Adipocyte (in vitro differentiated cells): ENCODE measurements around the gene PSPH.
"Not testable (repeated sequence)": the region's sequence is repeated elsewhere in the genome, so short reads cannot be mapped to it uniquely, and the experiment has no call there.

ENCODE experiments used
- DNase-seq: peaks from one replicate; pipeline ENCODE4 v3.0.0-alpha.2; 2015; ENCODE audit warnings: low read depth
- H3K27me3 ChIP-seq: replicated peaks from 2 replicates; pipeline ENCODE4 v1.7.0; 2013; ENCODE audit warnings: mild to moderate bottlenecking, low read length, moderate library complexity; ENCODE audit not compliant: control insufficient read depth, insufficient read depth
- H3K36me3 ChIP-seq: 2 replicates; pipeline ENCODE4 v1.7.0; 2013; ENCODE audit warnings: low read length, mild to moderate bottlenecking, moderate library complexity; ENCODE audit not compliant: control insufficient read depth, insufficient read depth, severe bottlenecking
- H3K4me1 ChIP-seq: 2 replicates; pipeline ENCODE4 v1.7.0; 2013; ENCODE audit warnings: mild to moderate bottlenecking, low read length, moderate library complexity; ENCODE audit not compliant: control insufficient read depth, insufficient read depth
- H3K4me3 ChIP-seq: 2 replicates; pipeline ENCODE4 v1.7.0; 2013; ENCODE audit warnings: mild to moderate bottlenecking, low read length, moderate library complexity
- H3K9ac ChIP-seq: 2 replicates; pipeline ENCODE4 v1.7.0; 2013; ENCODE audit warnings: mild to moderate bottlenecking, low read length, moderate library complexity
- H3K9me3 ChIP-seq: 2 replicates; pipeline ENCODE4 v1.7.0; 2013; ENCODE audit warnings: mild to moderate bottlenecking, low read length, moderate library complexity; ENCODE audit not compliant: control insufficient read depth

The PSPH gene

GRCh38 chr7:56081626-56082340 is 30.5 kb upstream of the PSPH start:
- Histone ChIP-seq H3K9me3 (no peaks in the 10 kb centered on the region), H3K27me3 (no peaks in the 10 kb centered on the region), H3K36me3 (peaks cover 56% of the 10 kb centered on the region), H3K4me3 (no peak overlapping the region), H3K9ac (no peak overlapping the region), H3K4me1 (peaks cover 24% of the 10 kb centered on the region)
- no peak for DNase-seq

GRCh38 chr7:56080726-56081435 is 29.6 kb upstream of the PSPH start:
- not testable (repeated sequence) for H3K4me3 ChIP-seq, H3K9ac ChIP-seq, DNase-seq, H3K9me3 ChIP-seq, H3K27me3 ChIP-seq
- peaks cover 49% of the 10 kb centered on the region for H3K36me3 ChIP-seq
- peaks cover 31% of the 10 kb centered on the region for H3K4me1 ChIP-seq

- DNase-seq, result peak; percentile 86
- H3K4me3 ChIP-seq, result no peak overlapping the region
These were observed 28.4 kb upstream of the PSPH start for GRCh38 chr7:56079450-56080185.

GRCh38 chr7:56078196-56078595 is 27.0 kb upstream of the PSPH start:
- Histone ChIP-seq H3K4me3 (no peak overlapping the region), H3K4me1 (peaks cover 26% of the 10 kb centered on the region), H3K9ac (no peak overlapping the region), H3K36me3 (peaks cover 33% of the 10 kb centered on the region), H3K27me3 (no peaks in the 10 kb centered on the region), H3K9me3 (no peaks in the 10 kb centered on the region)
- DNase-seq, result no peak

More at GRCh38 chr7:56079450-56080185, 28.4 kb upstream of the PSPH start:
- Histone ChIP-seq H3K27me3 (no peaks in the 10 kb centered on the region), H3K4me1 (peaks cover 31% of the 10 kb centered on the region), H3K9ac (peak overlapping the region; percentile 69), H3K36me3 (peaks cover 37% of the 10 kb centered on the region), H3K9me3 (no peaks in the 10 kb centered on the region)

- H3K27me3 ChIP-seq, result no peaks in the 10 kb centered on the region
- H3K36me3 ChIP-seq, result peaks cover 38% of the 10 kb centered on the region
- H3K4me1 ChIP-seq, result peaks cover 25% of the 10 kb centered on the region
- no peak overlapping the region for H3K9ac ChIP-seq
- H3K9me3 ChIP-seq, result no peaks in the 10 kb centered on the region
- H3K4me3 ChIP-seq, result no peak overlapping the region
- DNase-seq, result no peak
These were observed 26.4 kb upstream of the PSPH start for GRCh38 chr7:56077681-56078080.

GRCh38 chr7:56074371-56074791 is 23.1 kb upstream of the PSPH start:
- no peak overlapping the region for H3K9ac ChIP-seq
- H3K4me3 ChIP-seq, result no peak overlapping the region
- no peaks in the 10 kb centered on the region for H3K27me3 ChIP-seq
- no peaks in the 10 kb centered on the region for H3K9me3 ChIP-seq
- peaks cover 17% of the 10 kb centered on the region for H3K4me1 ChIP-seq
- peak; percentile 93 for DNase-seq
- H3K36me3 ChIP-seq, result peaks cover 35% of the 10 kb centered on the region

GRCh38 chr7:56066376-56066775 is 15.1 kb upstream of the PSPH start:
- DNase-seq, result not testable (repeated sequence)
- H3K36me3 ChIP-seq, result peaks cover 55% of the 10 kb centered on the region

GRCh38 chr7:56063882-56064625 is 12.8 kb upstream of the PSPH start, which contains the start of gene SUMF2:
SUMF2 (plus strand) TSS chr7:56064286; CDS start chr7:56064312, 26 bp downstream.
- Histone ChIP-seq H3K36me3 (peaks cover 56% of the 10 kb centered on the region), H3K9ac (peak within 1 kb of the TSS; percentile 98), H3K27me3 (no peaks in the 10 kb centered on the region), H3K4me3 (peak within 1 kb of the TSS; percentile 98), H3K4me1 (peaks cover 31% of the 10 kb centered on the region), H3K9me3 (no peaks in the 10 kb centered on the region)
- peak; percentile 97 for DNase-seq

More at GRCh38 chr7:56066376-56066775, 15.1 kb upstream of the PSPH start:
- not testable (repeated sequence) for H3K4me3 ChIP-seq, H3K27me3 ChIP-seq, H3K9me3 ChIP-seq, H3K9ac ChIP-seq
- peaks cover 31% of the 10 kb centered on the region for H3K4me1 ChIP-seq

- no peak for DNase-seq
- H3K4me3 ChIP-seq, result peak overlapping the region; percentile 98
- H3K36me3 ChIP-seq, result peaks cover 57% of the 10 kb centered on the region
- no peaks in the 10 kb centered on the region for H3K9me3 ChIP-seq
- H3K27me3 ChIP-seq, result no peaks in the 10 kb centered on the region
- H3K9ac ChIP-seq, result peak overlapping the region; percentile 98
- peaks cover 31% of the 10 kb centered on the region for H3K4me1 ChIP-seq
These were observed 12.2 kb upstream of the PSPH start for GRCh38 chr7:56063500-56063881.

GRCh38 chr7:56062382-56062781 is 11.1 kb upstream of the PSPH start:
- DNase-seq, result peak; percentile 58
- H3K36me3 ChIP-seq, result peaks cover 65% of the 10 kb centered on the region

More at GRCh38 chr7:56062382-56062781, 11.1 kb upstream of the PSPH start:
- Histone ChIP-seq H3K4me3 (no peak overlapping the region), H3K9me3 (no peaks in the 10 kb centered on the region), H3K9ac (peak overlapping the region; percentile 43), H3K27me3 (no peaks in the 10 kb centered on the region), H3K4me1 (peaks cover 31% of the 10 kb centered on the region)
